H1 (cell line): ENCODE data around the gene EXOC2. TPM values are rescaled to one million over a fixed set of nuclear protein-coding genes. Genes with fewer than 3 reads are reported as not detected.

Source experiments
- CTCF ChIA-PET: fragments of 300-600 bp; sonication (Branson Sonifier 250); formaldehyde crosslinking; loops from one replicate; lab custom pipeline; 2021; ENCODE audit not compliant: partially characterized antibody; lab: Charles Lee
- POLR2A ChIA-PET: fragments of 300-600 bp; sonication (Branson Sonifier 250); formaldehyde crosslinking; loops from one replicate; lab custom pipeline; 2021; ENCODE audit warnings: inconsistent platforms; ENCODE audit not compliant: partially characterized antibody; lab: Charles Lee
- DNase-seq, 2 experiments: peaks; one replicate each; pipeline versions ENCODE4 v3.0.0 to v3.0.0-alpha.2; 2010 to 2022; ENCODE audit warnings: low spot score in 2 of 2, low read depth in 1 of 2, mixed read lengths in 1 of 2
- FAIRE-seq: peaks from 2 replicates; lab custom pipeline; 2011; peaks lifted over from hg19 to GRCh38; lab: Jason Lieb, UNC
- H2AFZ ChIP-seq: 2 replicates; pipeline ENCODE4 v1.8.1; 2012; ENCODE audit warnings: low read length, inconsistent platforms
- H2AK5ac ChIP-seq: 2 replicates; pipeline ENCODE4 v1.6.1; 2013; ENCODE audit warnings: low read depth, low read length
- H2BK120ac ChIP-seq: replicated peaks from 2 replicates; pipeline ENCODE3; 2013; ENCODE audit warnings: low read depth, low read length, inconsistent platforms
- H2BK12ac ChIP-seq: 2 replicates; pipeline ENCODE4 v1.6.1; 2013; ENCODE audit warnings: low read depth, low read length
- H2BK15ac ChIP-seq: 2 replicates; pipeline ENCODE4 v1.6.1; 2013; ENCODE audit warnings: low read length
- H2BK20ac ChIP-seq: 2 replicates; pipeline ENCODE4 v1.6.1; 2013; ENCODE audit warnings: low read length
- H2BK5ac ChIP-seq: 2 replicates; pipeline ENCODE4 v1.6.1; 2013; ENCODE audit warnings: low read depth, low read length
- H3K14ac ChIP-seq: 2 replicates; pipeline ENCODE4 v1.6.1; 2013; ENCODE audit warnings: inconsistent platforms; ENCODE audit not compliant: insufficient read length
- H3K18ac ChIP-seq: 2 replicates; pipeline ENCODE4 v1.6.1; 2013; ENCODE audit warnings: low read length; ENCODE audit errors: extremely low read depth
- H3K23ac ChIP-seq: 2 replicates; pipeline ENCODE4 v1.6.1; 2013; ENCODE audit warnings: inconsistent platforms; ENCODE audit not compliant: insufficient read length
- H3K23me2 ChIP-seq: 2 replicates; pipeline ENCODE4 v1.6.1; 2013; ENCODE audit warnings: low read depth, low read length
- H3K27ac ChIP-seq: 2 replicates; pipeline ENCODE4 v1.6.1; 2011; ENCODE audit warnings: low read depth, low read length, inconsistent platforms
- H3K27me3 ChIP-seq, 4 experiments: replicated peaks in 1 of 4; 1 replicate in 1 of 4; 2 replicates in 3 of 4; pipeline versions ENCODE4 v1.6.1 to v1.8.1; 2011 to 2013; ENCODE audit warnings: low read length in 3 of 4, mild to moderate bottlenecking in 3 of 4, inconsistent platforms in 2 of 4, mixed read lengths in 2 of 4, moderate library complexity in 1 of 4; ENCODE audit not compliant: control insufficient read depth in 3 of 4, insufficient read depth in 3 of 4; ENCODE audit errors: extremely low read depth in 1 of 4
- H3K36me3 ChIP-seq, 4 experiments: 2 replicates each; pipeline versions ENCODE4 v1.6.1 to v1.8.1; 2011 to 2013; ENCODE audit warnings: mild to moderate bottlenecking in 4 of 4, low read length in 3 of 4, moderate library complexity in 2 of 4, control low read depth in 1 of 4, inconsistent platforms in 1 of 4; ENCODE audit not compliant: insufficient read depth in 4 of 4, control insufficient read depth in 2 of 4
- H3K4ac ChIP-seq: replicated peaks from 2 replicates; pipeline ENCODE3; 2013; ENCODE audit warnings: low read length, low read depth, mixed read lengths, inconsistent platforms; ENCODE audit not compliant: insufficient read length
- H3K4me1 ChIP-seq, 4 experiments: replicated peaks in 1 of 4; 1 replicate in 1 of 4; 2 replicates in 3 of 4; pipeline versions ENCODE4 v1.6.1 to v1.8.1; 2011 to 2013; ENCODE audit warnings: low read length in 3 of 4, inconsistent platforms in 2 of 4, mixed read lengths in 1 of 4; ENCODE audit not compliant: insufficient read depth in 4 of 4, control insufficient read depth in 3 of 4
- H3K4me2 ChIP-seq, 2 experiments: 2 replicates each; pipeline versions ENCODE4 v1.6.1 to v1.8.1; 2011 to 2013; ENCODE audit warnings: low read depth in 2 of 2, low read length in 2 of 2, control low read depth in 1 of 2, inconsistent platforms in 1 of 2, mild to moderate bottlenecking in 1 of 2; ENCODE audit not compliant: insufficient read depth in 1 of 2
- H3K4me3 ChIP-seq, 4 experiments: fragments of 200-600, 300-600 bp in 1 of 4; sonication (generic), shearing (Covaris generic), sonication (Bioruptor Twin) in 1 of 4; 2 replicates each; pipeline versions ENCODE4 v1.5.1 to v1.8.1; 2011 to 2016; ENCODE audit warnings: low read length in 4 of 4, low read depth in 3 of 4, control low read depth in 2 of 4, inconsistent platforms in 2 of 4, mild to moderate bottlenecking in 2 of 4, mixed read lengths in 1 of 4, moderate library complexity in 1 of 4; ENCODE audit not compliant: insufficient read depth in 2 of 4; ENCODE audit errors: extremely low read depth in 1 of 4
- H3K56ac ChIP-seq: replicated peaks from 2 replicates; pipeline ENCODE3; 2013; ENCODE audit warnings: low read depth, mild to moderate bottlenecking, mixed read lengths, low read length, inconsistent platforms; ENCODE audit not compliant: insufficient read length
- H3K79me1 ChIP-seq: 2 replicates; pipeline ENCODE4 v1.6.1; 2013; ENCODE audit warnings: low read depth, low read length, control low read depth
- H3K79me2 ChIP-seq, 2 experiments: 2 replicates each; pipeline versions ENCODE4 v1.6.1 to v1.8.1; 2012 to 2013; ENCODE audit warnings: low read length in 2 of 2, mild to moderate bottlenecking in 2 of 2, inconsistent platforms in 1 of 2; ENCODE audit not compliant: insufficient read depth in 2 of 2, control insufficient read depth in 1 of 2
- H3K9ac ChIP-seq, 4 experiments: replicated peaks in 1 of 4; 1 replicate in 1 of 4; 2 replicates in 3 of 4; pipeline versions ENCODE4 v1.6.1 to v1.8.1; 2011 to 2013; ENCODE audit warnings: low read depth in 3 of 4, low read length in 3 of 4, control low read depth in 2 of 4, mild to moderate bottlenecking in 2 of 4, moderate library complexity in 2 of 4, inconsistent platforms in 1 of 4; ENCODE audit errors: extremely low read depth in 1 of 4
- H3K9me3 ChIP-seq, 2 experiments: 2 replicates each; pipeline versions ENCODE4 v1.6.1 to v1.8.1; 2012 to 2013; ENCODE audit warnings: mild to moderate bottlenecking in 2 of 2, moderate library complexity in 2 of 2, control low read depth in 1 of 2, inconsistent platforms in 1 of 2, low read depth in 1 of 2, low read length in 1 of 2, mixed read lengths in 1 of 2; ENCODE audit not compliant: insufficient read depth in 2 of 2
- H4K20me1 ChIP-seq, 2 experiments: replicated peaks in 1 of 2; 2 replicates each; pipeline versions ENCODE3 to v1.8.1; 2011 to 2013; ENCODE audit warnings: inconsistent platforms in 2 of 2, low read length in 2 of 2, mild to moderate bottlenecking in 1 of 2; ENCODE audit not compliant: insufficient read depth in 2 of 2, control insufficient read depth in 1 of 2
- H4K5ac ChIP-seq: 2 replicates; pipeline ENCODE4 v1.6.1; 2013; ENCODE audit warnings: low read length, low read depth, mixed read lengths, inconsistent platforms; ENCODE audit not compliant: insufficient read length
- H4K8ac ChIP-seq: 2 replicates; pipeline ENCODE4 v1.8.0; 2013; ENCODE audit warnings: mild to moderate bottlenecking, moderate library complexity, low read length, inconsistent platforms; ENCODE audit not compliant: insufficient read depth; ENCODE audit errors: extremely low read depth
- H4K91ac ChIP-seq: replicated peaks from 2 replicates; pipeline ENCODE3; 2013; ENCODE audit warnings: low read length, mixed read lengths, inconsistent platforms; ENCODE audit not compliant: insufficient read length
- ASH2L ChIP-seq: fragments of 200-600, 300-600 bp; sonication (generic); IDR thresholded peaks from one replicate; pipeline ENCODE4 v1.7.1; 2017; ENCODE audit warnings: low read length
- HDAC2 ChIP-seq, 2 experiments: fragments of 300-600 bp in 1 of 2; sonication (generic) in 1 of 2; IDR thresholded peaks; 2 replicates each; pipeline ENCODE4 v1.6.1; 2011 to 2012; ENCODE audit warnings: low read depth in 2 of 2, low read length in 2 of 2, mild to moderate bottlenecking in 2 of 2, moderate library complexity in 2 of 2, borderline replicate concordance in 1 of 2, inconsistent platforms in 1 of 2
- JUND ChIP-seq: IDR thresholded peaks from 2 replicates; pipeline ENCODE4 v1.6.1; 2011; ENCODE audit warnings: mild to moderate bottlenecking, improper control_type of control experiment, low read length
- KDM1A ChIP-seq: fragments of 200-600, 300-600 bp; sonication (generic); IDR thresholded peaks from 2 replicates; pipeline ENCODE4 v1.7.1; 2016; ENCODE audit warnings: mild to moderate bottlenecking, low read length, borderline replicate concordance
- KDM4A ChIP-seq: IDR thresholded peaks from one replicate; pipeline ENCODE4 v1.7.1; 2012; ENCODE audit warnings: low read depth, mild to moderate bottlenecking, moderate library complexity, low read length, inconsistent platforms; ENCODE audit not compliant: severe bottlenecking
- MAX ChIP-seq: IDR thresholded peaks from 2 replicates; pipeline ENCODE4 v1.6.1; 2012; ENCODE audit warnings: inconsistent platforms
- NRF1 ChIP-seq: IDR thresholded peaks from 2 replicates; pipeline ENCODE4 v1.6.1; 2011; ENCODE audit warnings: mild to moderate bottlenecking, low read depth, low read length, improper control_type of control experiment
- SIRT6 ChIP-seq: IDR thresholded peaks from one replicate; pipeline ENCODE4 v1.7.1; 2012; ENCODE audit warnings: low read length, inconsistent platforms
- SIX5 ChIP-seq: IDR thresholded peaks from 2 replicates; pipeline ENCODE4 v1.6.1; 2011; ENCODE audit warnings: mild to moderate bottlenecking, low read depth, low read length
- SRF ChIP-seq: IDR thresholded peaks from 2 replicates; pipeline ENCODE4 v1.6.1; 2011; ENCODE audit warnings: mild to moderate bottlenecking, low read depth, low read length, moderate library complexity
- YY1 ChIP-seq: IDR thresholded peaks from 2 replicates; pipeline ENCODE4 v1.6.1; 2011; ENCODE audit warnings: low read depth, mild to moderate bottlenecking, low read length
- WGBS, 2 experiments: shearing (Covaris generic) in 1 of 2; methylation state at CpG; one replicate each; pipeline versions ENCODE4 v1.1.6 to v1.1.7; 2013 to 2015; ENCODE audit warnings: low lambda C conversion rate in 2 of 2, mixed read lengths in 2 of 2, inconsistent platforms in 1 of 2, low coverage in 1 of 2, missing lambda C conversion rate in 1 of 2; ENCODE audit not compliant: insufficient replicate concordance in 2 of 2, insufficient coverage in 1 of 2, insufficient read length in 1 of 2; ENCODE audit errors: extremely low coverage in 1 of 2, missing lambda C conversion rate in 1 of 2; 5-methylcytosine and 5-hydroxymethylcytosine counted together
- polyA plus RNA-seq, 7 experiments: library from polyadenylated mRNA; depleted of rRNA in 3 of 7; stranded (reverse) in 5 of 7; unstranded in 2 of 7; fragments of >200 nt in 5 of 7; fragments of 200-250 nt in 2 of 7; gene quantifications; 1 replicate in 5 of 7; 2 replicates in 1 of 7; 4 replicates in 1 of 7; pipeline versions ENCODE4 v1.2.1 to v1.2.3, GENCODE V29; 2011 to 2013; ENCODE audit warnings: missing spikeins in 2 of 7, mixed read lengths in 2 of 7
- total RNA-seq: library from RNA; stranded (reverse); fragmentation: NEBNext Ultra II Directional; extraction: Animal tissue kit (Norgen Biotek cat#: 25700); gene quantifications from 2 replicates; pipeline ENCODE4 v1.2.1, GENCODE V29; 2021
- TF ChIP-seq, protein P1 (sequence below): IDR thresholded peaks from 2 replicates; pipeline ENCODE4 v1.6.1; 2011; ENCODE audit warnings: low read depth, mild to moderate bottlenecking, low read length; ENCODE audit not compliant: insufficient read depth

EXOC2 gene
- total and polyA plus RNA-seq, 2 of the 8 experiments (the other 6 are each of a cell fraction or from before 2014, with no cell fraction given) = 25.5 to 44.4 TPM

GRCh38 chr6:692356-692851 lies 535 bp downstream of the EXOC2 start:
- Histone ChIP-seq H3K4ac (no peak overlapping the region), H3K18ac (peak overlapping the region; percentile 73; the same call in 1 of the 2 replicates), H3K23ac (no peak overlapping the region), H2AK5ac (no peak overlapping the region), H3K79me1 (peaks cover 24% of the 10 kb centered on the region), H3K27me3 (no peaks in the 10 kb centered on the region), H2BK120ac (no peak overlapping the region), H3K23me2 (peaks cover 7% of the 10 kb centered on the region), H3K56ac (peak overlapping the region; percentile 40), H2BK20ac (no peak overlapping the region), H3K9me3 (no peaks in the 10 kb centered on the region), H2BK15ac (no peak overlapping the region), H2BK5ac (peak overlapping the region; percentile 93; the same call in 1 of the 2 replicates), H3K9ac (peak overlapping the region in 3 of 4 experiments; percentile 60 to 77 (median 61); a peak in 5 of 7 replicates), H4K5ac (peak overlapping the region; percentile 65), H3K14ac (no peak overlapping the region), H3K79me2 (peaks cover 9 to 54% of the 10 kb centered on the region in 2 experiments), H3K4me2 (peak overlapping the region; percentile 65 to 83), H3K36me3 (peaks cover 0 to 6% (median 0%) of the 10 kb centered on the region in 4 experiments; a peak in 1 of 8 replicates), H2BK12ac (no peak overlapping the region), H4K8ac (peak overlapping the region; percentile 73), H3K4me1 (peaks cover 0 to 4% (median 1%) of the 10 kb centered on the region in 4 experiments; a peak in 4 of 7 replicates), H3K27ac (peak overlapping the region; percentile 23; the same call in 1 of the 2 replicates), H3K4me3 (peak overlapping the region; percentile 71 to 93 (median 88)), H2AFZ (no peak overlapping the region), H4K20me1 (peaks cover 1 to 2% of the 10 kb centered on the region in 2 experiments), H4K91ac (no peak overlapping the region)
- 5% methylated on average over 25 of the region's 45 CpGs; no CpG with 5 or more reads in 1 of the 2 experiments for WGBS, 2 experiments
- POLR2A ChIA-PET = interaction anchor here (0.7 to 1.9 kb wide), 6 partner anchors 8 to 75 kb away, joined by 3 to 8 read pairs (median 4); no protein-coding TSS in a partner anchor
- peak in 1 of 2 experiments; percentile 86 for DNase-seq
- FAIRE-seq = no peak
- TF ChIP-seq KDM4A (peak; percentile 40), SIX5 (no peak), MAX (peak; percentile 47; the same call in 1 of the 2 replicates), JUND (no peak), HDAC2 (IDR thresholded peaks at IDR 0.05; ENCODE audit: borderline replicate concordance in 1 of 2, low read depth in 2 of 2, low read length in 2 of 2) (no peak), NRF1 (peak; percentile 22; the same call in 1 of the 2 replicates), SRF (no peak), ASH2L (peak; percentile 74), YY1 (peak; percentile 13; the same call in 1 of the 2 replicates), KDM1A (peak; percentile 69; the same call in 1 of the 2 replicates), SIRT6 (no peak)
- TF ChIP-seq, protein P1, sequence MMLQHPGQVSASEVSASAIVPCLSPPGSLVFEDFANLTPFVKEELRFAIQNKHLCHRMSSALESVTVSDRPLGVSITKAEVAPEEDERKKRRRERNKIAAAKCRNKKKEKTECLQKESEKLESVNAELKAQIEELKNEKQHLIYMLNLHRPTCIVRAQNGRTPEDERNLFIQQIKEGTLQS = no peak
- CTCF ChIA-PET = interaction anchor here (0.7 to 4.0 kb wide), 16 partner anchors 10 to 690 kb away, joined by 3 to 18 read pairs (median 4); no protein-coding TSS in a partner anchor
